SH-SY5Y (cell line): Measurements from ENCODE around the gene CTBP2.

Experiments
- GATA2 ChIP-seq: IDR thresholded peaks from 2 replicates; pipeline ENCODE4 v1.6.1; 2011; ENCODE audit warnings: mild to moderate bottlenecking, low read depth, low read length
- GATA3 ChIP-seq: IDR thresholded peaks from 2 replicates; pipeline ENCODE4 v1.6.1; 2011; ENCODE audit warnings: low read depth, mild to moderate bottlenecking, low read length, moderate library complexity

GRCh38 chr10:125101581-125101980, 58.8 kb downstream of the CTBP2 start:
- TF ChIP-seq GATA2: no peak
- TF ChIP-seq GATA3: no peak
